PC-9 (cell line): ENCODE measurements around the gene PRELP. TPM values are rescaled to one million over a fixed set of nuclear protein-coding genes. Genes with fewer than 3 reads are reported as not detected.

Experiments
- BruUV-seq: library from RNA; stranded (reverse); fragments of 400-500 nt; replicated peaks from 2 replicates; lab custom pipeline; 2021; lab: Mats Ljungman, UMichigan
- CTCF ChIA-PET: fragments of 300-600 bp; sonication (Branson Sonifier 250); formaldehyde crosslinking; loops from one replicate; lab custom pipeline; 2022; ENCODE audit warnings: antibody characterized with exemption; lab: Charles Lee
- POLR2A ChIA-PET: fragments of 300-600 bp; sonication (Branson Sonifier 250); formaldehyde crosslinking; loops from one replicate; lab custom pipeline; 2022; ENCODE audit warnings: antibody characterized with exemption; ENCODE audit not compliant: unreplicated experiment; lab: Charles Lee
- DNase-seq, 2 experiments: peaks; one replicate each; pipeline versions ENCODE4 v3.0.0 to v3.0.0-alpha.2; 2015 to 2022; ENCODE audit warnings: mixed read lengths in 1 of 2
- H2AFZ ChIP-seq: fragments of 200-600 bp; sonication (generic); 2 replicates; pipeline ENCODE4 v1.8.1; 2017; ENCODE audit warnings: antibody characterized with exemption
- H3F3A ChIP-seq: fragments of 200-600 bp; sonication (generic); 2 replicates; pipeline ENCODE4 v1.8.1; 2017; ENCODE audit warnings: antibody characterized with exemption, mild to moderate bottlenecking, low read depth; ENCODE audit not compliant: insufficient read depth
- H3K27ac ChIP-seq: fragments of 200-600 bp; sonication (generic); 2 replicates; pipeline ENCODE4 v1.6.1; 2016; ENCODE audit warnings: mixed run types
- H3K27me3 ChIP-seq: fragments of 200-600 bp; sonication (generic); 2 replicates; pipeline ENCODE4 v1.6.1; 2016; ENCODE audit warnings: low read depth, mixed run types; ENCODE audit not compliant: insufficient read depth
- H3K36me3 ChIP-seq: fragments of 200-600 bp; sonication (generic); 2 replicates; pipeline ENCODE4 v1.6.1; 2016; ENCODE audit warnings: low read depth, mixed run types
- H3K4me1 ChIP-seq: fragments of 200-600 bp; sonication (generic); replicated peaks from 2 replicates; pipeline ENCODE4 v1.6.1; 2016; ENCODE audit warnings: mixed run types; ENCODE audit not compliant: insufficient read depth
- H3K4me2 ChIP-seq: fragments of 200-600 bp; sonication (generic); 2 replicates; pipeline ENCODE4 v1.6.1; 2017; ENCODE audit warnings: mixed run types
- H3K4me3 ChIP-seq: fragments of 200-600 bp; sonication (generic); 2 replicates; pipeline ENCODE4 v1.6.1; 2016; ENCODE audit warnings: mixed run types
- H3K79me2 ChIP-seq: fragments of 200-600 bp; sonication (generic); 2 replicates; pipeline ENCODE4 v1.6.1; 2017; ENCODE audit warnings: low read depth, mixed run types
- H3K9me2 ChIP-seq: fragments of 200-600 bp; sonication (generic); 2 replicates; pipeline ENCODE4 v1.8.1; 2017; ENCODE audit warnings: mild to moderate bottlenecking; ENCODE audit not compliant: insufficient read depth
- H3K9me3 ChIP-seq: fragments of 200-600 bp; sonication (generic); 2 replicates; pipeline ENCODE4 v1.8.1; 2016; ENCODE audit warnings: low read depth; ENCODE audit not compliant: insufficient read depth
- H4K20me1 ChIP-seq: fragments of 200-600 bp; sonication (generic); 2 replicates; pipeline ENCODE4 v1.8.1; 2017; ENCODE audit not compliant: insufficient read depth
- CTCF ChIP-seq: fragments of 200-600 bp; sonication (generic); conservative IDR thresholded peaks from 2 replicates; pipeline ENCODE4 v1.6.1; 2017; ENCODE audit warnings: mixed run types, antibody characterized with exemption, mild to moderate bottlenecking, moderate library complexity
- EZH2 ChIP-seq: fragments of 200-600 bp; sonication (generic); IDR thresholded peaks from 2 replicates; pipeline ENCODE4 v1.8.0; 2017; ENCODE audit warnings: antibody characterized with exemption, low read depth
- intact Hi-C: fragments of 100-400 bp; cut with micrococcal nuclease; formaldehyde crosslinking; loops from one replicate; pipeline ENCODE4 v1.10.0; 2022; ENCODE audit not compliant: unreplicated experiment
- total RNA-seq: library from RNA; stranded (reverse); gene quantifications from 2 replicates; pipeline ENCODE4 v1.2.3, GENCODE V29; 2021

Gene PRELP
- total RNA-seq, 1 experiment from 2014 or later = not detected

GRCh38 chr1:203499643-203500278 lies 24.2 kb downstream of the PRELP start:
- TF ChIP-seq EZH2 = no peak
- Histone ChIP-seq H2AFZ (no peak overlapping the region), H3K4me3 (no peak overlapping the region), H3K79me2 (no peaks in the 10 kb centered on the region), H4K20me1 (no peaks in the 10 kb centered on the region), H3K27me3 (no peaks in the 10 kb centered on the region), H3K9me3 (no peaks in the 10 kb centered on the region), H3F3A (no peaks in the 10 kb centered on the region), H3K36me3 (no peaks in the 10 kb centered on the region), H3K4me2 (no peak overlapping the region), H3K27ac (no peak overlapping the region), H3K4me1 (no peaks in the 10 kb centered on the region; the same call in 1 of the 2 replicates), H3K9me2 (no peaks in the 10 kb centered on the region)
- DNase-seq = no peak
- ChIA-PET CTCF (no interaction called here), POLR2A (no interaction called here)
- intact Hi-C loops = loop anchor here (5.0 kb wide), 1 partner anchor 227 kb away; no protein-coding TSS in a partner anchor
- BruUV-seq = no TSS peak

DNA sequence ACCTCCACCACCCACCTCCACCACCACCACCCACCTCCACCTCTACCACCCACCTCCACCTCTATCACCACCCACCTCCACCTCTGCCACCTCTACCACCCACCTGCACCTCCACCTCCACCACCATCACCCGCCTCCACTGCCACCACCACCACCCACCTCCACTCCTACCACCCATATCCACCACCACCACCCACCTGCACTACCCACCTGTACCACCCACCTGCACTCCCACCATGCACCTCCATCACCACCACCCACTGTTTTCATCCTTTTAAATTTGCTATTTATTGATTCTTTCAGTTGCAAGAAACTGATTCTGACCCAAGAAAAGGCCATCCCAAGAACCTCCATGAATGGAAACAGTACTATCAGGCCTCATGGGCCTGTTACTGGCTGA lies 24.7 kb downstream of the PRELP start:
- intact Hi-C loops = loop anchor here (5.0 kb wide), 1 partner anchor 228 kb away; no protein-coding TSS in a partner anchor
- ChIA-PET POLR2A (no interaction called here), CTCF (no interaction called here)

GRCh38 chr1:203503836-203504235 lies 28.2 kb downstream of the PRELP start:
- 0 out of 2 replicates have a peak, but pooled peaks cover under 1% of the 10 kb centered on the region for H3F3A ChIP-seq
- no TSS peak for BruUV-seq
- H3K4me1 ChIP-seq = peaks cover 7% of the 10 kb centered on the region
- H3K36me3 ChIP-seq = no peaks in the 10 kb centered on the region
- CTCF ChIA-PET = interaction anchor here (0.7 to 1.8 kb wide), 5 partner anchors 40 to 237 kb away, joined by 3 to 13 read pairs (median 4); no protein-coding TSS in a partner anchor
- H3K9me2 ChIP-seq = no peaks in the 10 kb centered on the region
- no peaks in the 10 kb centered on the region for H3K27me3 ChIP-seq
- no peak overlapping the region for H3K27ac ChIP-seq
- no peaks in the 10 kb centered on the region for H3K9me3 ChIP-seq
- no peak overlapping the region for H2AFZ ChIP-seq
- no peak overlapping the region for H3K4me2 ChIP-seq
- DNase-seq = no peak
- H3K79me2 ChIP-seq = no peaks in the 10 kb centered on the region
- POLR2A ChIA-PET = no interaction called here
- TF ChIP-seq EZH2 = no peak
- TF ChIP-seq CTCF = no peak
- no peaks in the 10 kb centered on the region for H4K20me1 ChIP-seq
- intact Hi-C loops = loop anchor here (1.0 to 5.0 kb wide), 6 partner anchors 103 to 232 kb away; no protein-coding TSS in a partner anchor
- no peak overlapping the region for H3K4me3 ChIP-seq

More for the DNA sequence above, 24.7 kb downstream of the PRELP start:
- Histone ChIP-seq H3K36me3 (no peaks in the 10 kb centered on the region), H3K4me1 (no peaks in the 10 kb centered on the region; the same call in 1 of the 2 replicates), H3K9me3 (no peaks in the 10 kb centered on the region), H3K9me2 (no peaks in the 10 kb centered on the region), H3K79me2 (no peaks in the 10 kb centered on the region), H3K4me3 (no peak overlapping the region), H3F3A (no peaks in the 10 kb centered on the region), H3K27me3 (no peaks in the 10 kb centered on the region), H2AFZ (no peak overlapping the region), H3K27ac (no peak overlapping the region), H4K20me1 (no peaks in the 10 kb centered on the region), H3K4me2 (no peak overlapping the region)
- no TSS peak for BruUV-seq
- no peak for DNase-seq
- TF ChIP-seq CTCF (no peak), EZH2 (no peak)
